GM18517 (cell line): ENCODE results near the gene SAMD10.
"Not testable (repeated sequence)": the region's sequence is repeated elsewhere in the genome, so short reads cannot be mapped to it uniquely, and the experiment has no call there.

ENCODE experiments used
- ATAC-seq: cut with Tn5 transposase; IDR thresholded peaks from one replicate; pipeline ENCODE4 v1.9.1; 2021; ENCODE audit warnings: mild to moderate bottlenecking, moderate library complexity; ENCODE audit not compliant: unreplicated experiment

The SAMD10 gene

DNA sequence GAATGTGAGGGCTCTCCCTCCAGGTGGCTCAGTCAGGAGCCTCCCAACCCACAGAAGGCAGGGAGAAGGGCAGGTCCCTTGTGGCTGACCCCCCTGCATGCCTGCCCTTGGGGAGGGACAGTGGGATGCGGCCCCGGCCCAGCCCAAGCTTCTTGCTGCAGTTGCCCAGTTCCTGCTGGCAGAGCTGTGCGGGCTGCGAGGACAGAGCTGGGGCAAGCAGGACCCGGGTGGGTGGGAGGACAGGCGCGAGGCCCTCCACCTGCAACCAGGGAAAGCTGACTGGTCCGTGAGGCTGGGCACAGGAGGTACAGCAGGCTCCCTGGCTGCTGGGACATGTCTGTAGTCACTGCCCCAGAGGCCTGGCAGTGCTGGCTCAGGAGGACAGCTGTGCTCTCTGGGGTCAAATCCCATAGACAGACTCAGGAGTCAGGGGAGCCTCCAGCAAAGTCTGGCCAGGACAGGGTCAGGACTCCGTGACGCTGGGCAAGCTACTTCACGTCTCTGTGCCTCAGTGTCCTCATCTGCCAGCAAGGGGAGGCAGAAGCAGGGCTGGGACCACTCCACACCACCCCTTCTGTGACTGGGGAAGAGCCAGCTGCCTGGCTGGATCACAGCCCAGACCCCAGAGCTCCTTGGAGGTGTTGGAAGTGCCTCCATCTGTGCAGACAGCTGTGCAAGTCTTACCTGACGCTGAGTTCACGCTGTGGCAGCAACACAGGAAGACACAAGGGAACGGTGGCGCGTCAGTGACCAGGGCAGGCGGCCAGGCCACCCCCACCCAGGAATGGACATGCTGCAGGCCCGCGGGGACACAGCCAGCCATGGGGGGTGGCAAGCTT, 36.3 kb downstream of the SAMD10 start:
- no peak for ATAC-seq

DNA sequence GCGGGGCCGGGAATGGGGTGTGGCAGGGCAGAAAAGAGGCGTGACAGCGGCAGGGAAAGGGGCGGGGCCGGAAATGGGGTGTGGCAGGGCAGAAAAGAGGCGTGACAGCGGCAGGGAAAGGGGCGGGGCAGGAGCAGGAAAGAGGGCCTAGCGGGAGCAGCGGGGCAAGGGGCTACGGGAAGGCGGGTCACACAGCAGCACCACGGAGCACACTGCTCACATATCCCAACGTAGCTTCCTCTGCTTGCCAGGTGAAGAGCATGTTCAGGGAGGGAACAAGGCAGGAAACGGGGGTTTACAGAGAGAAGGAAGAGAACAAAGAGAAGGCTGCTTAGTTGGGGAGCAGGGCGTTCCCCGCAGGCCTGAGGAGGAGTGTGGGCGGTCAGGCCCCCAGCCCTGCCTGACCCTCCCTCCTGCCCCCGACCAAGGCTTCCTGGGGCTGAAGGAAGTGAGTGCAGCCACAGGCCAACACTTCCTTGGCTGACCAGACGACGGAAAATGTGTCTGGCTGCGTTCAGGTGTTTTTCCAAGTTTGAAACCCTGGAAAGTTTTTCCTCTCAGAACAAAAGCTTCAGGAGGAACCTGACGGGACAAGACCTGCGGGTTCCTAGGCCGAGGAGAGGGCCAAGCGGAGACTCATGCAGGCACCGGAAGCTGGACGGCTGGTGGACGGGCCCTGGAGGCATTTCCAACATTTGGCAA, 37.0 kb downstream of the SAMD10 start:
- ATAC-seq, result no peak

DNA sequence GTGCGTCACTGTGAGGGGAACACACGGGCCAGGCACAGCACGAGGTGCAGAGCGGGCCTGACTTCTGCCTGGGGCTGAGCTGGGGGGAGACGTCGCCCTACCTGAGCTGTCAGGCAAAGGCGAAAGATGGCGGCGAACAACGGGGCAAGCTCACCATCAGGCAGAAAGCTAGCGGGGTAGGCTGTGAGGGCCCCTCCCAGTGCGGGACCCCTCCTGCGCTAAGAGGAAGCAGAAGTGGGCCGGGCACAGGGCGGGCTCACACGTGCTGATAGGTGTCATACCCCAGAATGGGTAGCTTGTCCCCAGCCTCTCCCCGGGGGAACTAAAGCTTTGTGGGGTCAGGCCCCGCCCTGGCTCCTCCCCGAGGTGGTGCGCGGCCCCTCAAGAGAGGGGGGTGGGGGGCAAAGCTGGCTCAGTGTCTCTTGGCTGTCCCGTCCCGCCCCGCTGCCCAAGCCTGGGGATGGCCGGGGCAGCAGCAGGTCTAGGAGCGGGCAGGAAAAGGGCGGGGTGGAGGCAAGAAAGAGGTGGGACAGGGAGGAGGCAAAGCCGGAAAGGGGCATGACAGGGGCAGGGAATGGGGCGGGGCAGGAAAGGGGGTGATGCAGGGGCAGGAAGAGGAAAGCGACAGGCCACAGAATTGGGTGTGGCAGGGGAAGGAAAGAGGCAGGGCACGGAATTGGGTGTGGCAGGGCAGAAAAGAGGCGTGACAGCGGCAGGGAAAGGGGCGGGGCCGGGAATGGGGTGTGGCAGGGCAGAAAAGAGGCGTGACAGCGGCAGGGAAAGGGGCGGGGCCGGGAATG, 38.0 kb downstream of the SAMD10 start:
- ATAC-seq, result no peak

DNA sequence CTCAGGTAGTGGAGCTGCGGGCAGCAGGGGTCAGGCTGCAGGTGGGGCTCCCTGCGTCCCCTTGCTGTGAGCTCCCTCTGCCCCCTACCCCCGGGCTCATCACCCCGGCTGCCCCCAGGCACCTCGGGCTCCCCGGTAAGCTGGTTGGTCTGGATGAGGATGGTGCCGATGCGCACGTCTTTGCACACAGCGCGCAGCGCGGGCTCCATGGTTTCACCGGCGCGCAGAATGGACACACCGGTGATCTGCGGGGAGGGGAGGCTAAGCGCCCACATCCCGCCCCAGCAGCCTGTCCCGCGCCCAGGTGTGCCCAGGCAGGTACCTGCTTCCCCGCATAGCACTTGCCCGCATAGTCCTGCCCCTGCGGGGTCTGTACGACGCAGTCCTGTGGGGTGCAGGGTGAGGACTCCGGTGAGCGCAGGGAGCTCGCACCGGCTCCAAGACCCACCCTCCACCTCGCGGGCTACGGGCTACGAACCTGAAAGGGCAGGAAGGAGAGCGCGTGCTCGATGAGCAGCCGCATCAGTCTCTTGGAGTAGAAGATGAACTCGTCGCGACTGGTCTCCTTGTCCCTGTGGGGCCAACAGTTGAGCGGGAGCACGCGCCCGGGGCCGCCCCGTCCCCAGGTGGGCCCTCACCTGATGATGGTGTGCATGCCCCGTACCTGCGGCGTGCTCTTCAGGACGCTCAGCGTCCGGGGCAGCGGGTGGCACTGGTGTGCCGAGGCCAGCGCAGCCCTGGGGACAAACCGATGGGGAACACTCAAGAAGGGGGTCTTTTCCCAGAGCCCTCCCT, 38.8 kb downstream of the SAMD10 start:
- no peak for ATAC-seq

DNA sequence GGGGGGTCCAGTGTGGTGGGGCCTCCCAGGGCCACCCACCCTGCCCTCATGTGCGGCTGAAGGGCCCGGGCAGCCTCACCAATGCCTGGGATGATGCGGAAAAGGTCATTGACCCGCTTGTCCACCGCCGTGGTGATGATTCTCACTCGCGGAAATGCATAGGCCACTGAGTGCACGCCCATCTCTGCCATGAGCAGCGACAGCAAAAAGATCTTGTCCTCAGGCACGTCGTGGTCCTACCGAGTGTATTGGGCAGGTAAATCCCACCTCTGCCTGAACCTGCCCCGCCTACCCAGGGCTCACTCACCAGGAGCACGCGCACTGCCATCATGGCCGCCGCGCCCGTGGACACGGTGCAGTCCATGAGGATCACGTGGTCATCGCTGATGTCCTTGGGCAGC, 39.4 kb downstream of the SAMD10 start:
- no peak for ATAC-seq

DNA sequence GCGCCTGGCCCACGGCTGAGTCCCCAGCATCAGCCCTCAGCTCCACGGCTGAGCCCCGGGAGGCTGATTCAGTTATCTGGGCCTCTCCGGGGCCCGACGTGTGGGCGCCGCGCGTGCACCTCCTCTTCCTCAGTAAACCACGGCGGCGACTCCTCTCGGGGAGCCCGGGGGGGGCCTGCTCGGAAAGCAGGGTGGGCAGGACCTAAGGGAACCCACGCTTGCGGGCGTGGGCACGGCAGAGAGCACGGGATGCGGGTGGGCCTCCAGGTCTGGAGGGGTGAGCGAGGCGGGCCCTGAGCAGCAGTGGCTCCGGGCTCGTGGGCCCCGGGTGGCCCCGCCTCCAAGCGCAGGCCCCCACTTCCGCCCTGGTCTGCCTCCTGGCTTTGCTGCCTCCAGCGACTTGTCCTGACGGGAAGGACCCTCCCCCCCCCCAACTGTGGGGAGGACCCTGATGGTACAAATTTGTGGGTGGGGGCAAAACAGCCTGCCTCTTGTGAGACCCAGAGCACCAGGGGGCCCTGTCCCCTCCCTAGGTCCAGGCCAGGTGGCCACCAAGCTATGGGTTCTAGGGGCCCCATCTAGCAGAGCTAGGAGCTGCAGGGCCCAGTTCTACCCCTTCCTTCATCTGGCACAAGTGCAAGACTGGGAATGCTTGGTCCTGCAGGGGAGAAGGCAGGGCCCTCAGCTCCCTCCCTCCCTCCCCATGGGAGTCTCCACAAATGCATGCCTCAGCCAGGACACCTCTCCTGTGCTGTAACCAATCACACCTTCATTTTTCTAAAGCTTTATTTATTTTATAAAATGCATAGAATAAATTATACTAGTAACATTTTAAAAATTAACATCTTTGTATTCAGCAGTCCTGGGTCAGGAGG, 40.1 kb downstream of the SAMD10 start:
- ATAC-seq, result no peak

DNA sequence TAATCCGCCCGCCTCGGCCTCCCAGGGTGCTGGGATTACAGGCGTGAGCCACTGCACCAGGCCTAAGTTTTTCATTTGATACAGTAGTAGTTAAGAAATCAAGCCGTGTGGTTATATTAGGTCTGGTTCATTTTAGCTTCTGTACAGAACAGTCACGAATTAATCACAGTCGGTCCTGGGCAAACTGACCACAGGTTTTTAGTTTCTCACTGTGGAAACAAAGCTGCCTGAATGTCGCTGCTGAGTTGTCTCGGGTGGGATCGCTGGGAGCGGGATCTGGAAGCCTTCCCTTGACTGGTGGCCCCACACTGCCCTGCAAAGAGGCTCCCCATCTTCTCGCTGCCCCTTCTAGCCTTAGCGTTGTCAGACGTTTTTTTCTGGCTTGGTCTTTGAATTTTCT, 41.8 kb downstream of the SAMD10 start:
- ATAC-seq, result no peak

DNA sequence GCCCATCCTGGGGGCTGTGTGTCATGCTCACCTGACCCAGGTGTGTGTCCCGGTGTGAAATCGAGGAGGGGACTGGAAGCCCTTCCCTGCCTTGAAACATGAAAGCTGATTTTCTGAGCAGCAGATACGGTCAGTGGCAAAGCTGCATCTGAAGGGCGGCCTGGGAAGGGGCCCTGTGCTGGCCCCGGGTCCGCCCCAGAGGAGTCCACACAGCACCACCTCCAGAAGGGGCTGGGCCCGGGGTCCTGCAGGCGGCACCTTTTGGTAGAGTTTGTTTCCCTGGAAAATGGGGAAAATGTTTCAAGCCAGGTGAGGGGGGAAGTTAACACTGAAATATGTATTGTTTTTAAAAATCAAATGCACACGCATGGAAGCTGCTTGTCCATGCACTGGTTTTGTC, 44.0 kb downstream of the SAMD10 start:
- ATAC-seq, result no peak

DNA sequence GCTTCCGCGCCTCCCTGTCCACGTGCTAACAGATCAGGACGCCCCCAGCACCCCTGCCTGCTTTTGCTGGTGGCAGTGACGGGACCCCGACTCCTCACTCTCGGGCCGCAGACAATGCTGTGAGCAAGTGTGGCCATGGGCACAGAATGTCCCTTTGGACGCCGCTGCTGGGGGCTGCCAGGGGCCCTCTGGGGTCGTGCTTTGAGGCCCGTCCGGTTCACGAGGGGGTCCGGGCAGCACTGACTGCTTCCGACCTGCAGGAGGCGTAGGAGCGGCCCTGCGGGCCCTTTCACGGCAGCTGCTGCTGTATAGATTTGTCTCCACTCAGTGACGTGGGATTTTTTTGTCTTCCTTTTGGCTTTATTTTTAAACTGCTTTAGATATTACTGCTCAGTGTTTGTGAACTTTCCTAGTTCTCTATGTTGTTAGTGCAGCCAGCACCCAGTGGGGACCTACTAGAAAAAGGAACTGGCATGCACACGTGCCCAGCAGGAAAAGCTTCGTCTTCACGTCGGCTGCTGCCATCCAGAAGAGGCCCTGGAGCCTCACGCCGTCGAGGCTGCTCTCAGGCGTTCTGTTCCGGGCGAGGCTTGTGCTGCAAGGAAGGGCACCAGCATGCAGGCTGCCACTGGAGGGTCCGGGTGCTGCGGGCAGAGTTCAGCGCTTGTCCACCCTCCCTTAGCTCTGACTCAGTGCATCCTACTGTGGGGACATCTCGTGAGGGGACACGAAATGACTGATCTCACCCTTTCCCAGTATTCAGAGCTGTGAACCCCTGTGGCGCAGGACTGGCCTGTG, 45.0 kb downstream of the SAMD10 start:
- no peak for ATAC-seq

DNA sequence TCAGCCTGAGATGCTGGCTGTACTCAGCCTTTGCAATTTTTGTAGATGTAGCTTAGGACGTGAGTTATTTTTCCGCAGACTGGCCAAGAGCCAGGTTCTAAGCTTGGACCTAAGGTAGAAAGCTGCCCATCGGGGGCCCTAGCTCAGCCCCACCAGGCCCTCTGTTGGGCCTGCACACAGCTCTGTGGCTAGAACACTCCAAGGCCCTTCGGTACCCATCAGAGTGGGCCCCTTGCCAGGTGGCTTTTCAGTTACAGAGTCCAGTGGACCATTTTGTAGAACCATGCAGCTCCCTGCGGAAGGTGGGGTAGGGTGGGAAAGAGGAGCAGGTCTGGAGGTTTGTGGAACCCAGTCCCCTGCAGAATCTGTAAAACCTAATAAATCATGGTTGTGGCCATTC, 45.8 kb downstream of the SAMD10 start:
- ATAC-seq, result no peak

DNA sequence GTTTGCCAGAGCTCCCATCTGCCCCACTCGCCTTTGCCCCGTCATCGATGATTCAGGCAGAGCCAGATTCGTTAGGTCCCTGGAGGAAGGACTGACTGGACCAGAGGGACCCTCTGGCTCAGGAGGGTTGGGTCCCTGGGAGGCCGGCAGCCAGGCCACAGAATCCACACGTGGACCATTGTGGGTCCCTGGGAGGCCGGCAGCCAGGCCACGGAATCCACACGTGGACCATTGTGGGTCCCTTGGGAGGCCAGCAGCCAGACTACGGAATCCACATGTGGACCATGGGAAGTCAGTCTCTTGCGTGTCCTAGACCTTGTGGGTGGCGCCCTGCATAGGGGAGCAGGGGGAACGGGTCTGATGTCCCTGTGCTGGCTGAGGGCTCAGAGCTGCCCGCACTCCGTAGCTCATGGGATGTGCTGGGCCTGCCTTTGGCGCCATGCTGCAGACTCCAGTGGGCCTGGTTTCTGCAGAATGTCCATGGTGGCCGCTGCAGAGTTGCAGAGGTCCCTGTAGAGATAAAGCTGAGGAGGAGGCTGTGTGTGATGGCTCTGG, 46.8 kb downstream of the SAMD10 start:
- ATAC-seq, result no peak

DNA sequence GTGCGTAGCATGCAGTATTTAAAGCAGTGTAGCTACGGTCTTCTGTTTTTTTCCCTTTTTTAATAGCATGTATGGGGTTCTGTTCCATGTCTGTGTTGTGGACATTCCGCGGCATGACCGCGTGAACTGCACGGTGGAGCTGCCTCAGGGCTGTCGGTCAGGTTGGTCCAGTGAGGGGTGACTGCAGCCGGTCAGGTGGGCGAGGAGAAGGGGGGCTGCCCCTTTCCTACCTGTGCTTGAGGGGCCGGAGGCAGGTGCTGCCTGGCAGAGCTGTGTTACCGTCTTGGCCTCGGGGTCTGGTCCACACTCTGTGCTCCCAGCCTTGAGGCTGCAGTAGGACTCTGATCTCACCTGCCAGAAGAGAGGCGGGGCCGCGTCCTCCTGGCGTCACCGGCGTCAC, 47.7 kb downstream of the SAMD10 start:
- ATAC-seq, result no peak

DNA sequence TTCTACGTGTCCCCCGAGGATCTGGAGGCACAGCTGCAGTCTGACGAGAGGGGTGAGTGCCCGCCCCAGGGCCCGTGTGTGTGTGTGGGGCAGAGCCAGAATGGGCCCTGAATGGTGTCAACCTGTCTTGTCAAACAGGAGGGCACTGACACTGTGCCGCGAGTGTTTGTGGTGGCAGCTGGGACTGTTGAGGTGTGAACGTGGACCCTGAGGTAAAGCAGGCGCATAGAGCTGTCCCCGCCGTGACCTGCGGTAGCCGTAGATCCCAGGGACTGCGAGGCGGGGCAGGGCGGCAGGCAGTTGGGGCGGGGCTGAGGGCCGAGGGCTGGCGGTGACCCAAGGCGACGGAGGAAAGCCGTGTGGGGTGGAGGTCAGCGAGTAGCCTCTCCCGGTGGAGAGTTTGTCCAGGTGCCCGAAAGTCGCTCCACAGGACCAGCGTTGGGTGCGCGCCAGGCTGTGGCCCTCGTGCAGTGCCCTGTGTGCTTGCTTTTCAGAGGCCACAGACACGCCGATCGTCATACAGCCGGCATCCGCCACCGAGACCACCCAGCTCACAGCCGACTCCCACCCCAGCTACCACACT, 48.4 kb downstream of the SAMD10 start:
- no peak for ATAC-seq

DNA sequence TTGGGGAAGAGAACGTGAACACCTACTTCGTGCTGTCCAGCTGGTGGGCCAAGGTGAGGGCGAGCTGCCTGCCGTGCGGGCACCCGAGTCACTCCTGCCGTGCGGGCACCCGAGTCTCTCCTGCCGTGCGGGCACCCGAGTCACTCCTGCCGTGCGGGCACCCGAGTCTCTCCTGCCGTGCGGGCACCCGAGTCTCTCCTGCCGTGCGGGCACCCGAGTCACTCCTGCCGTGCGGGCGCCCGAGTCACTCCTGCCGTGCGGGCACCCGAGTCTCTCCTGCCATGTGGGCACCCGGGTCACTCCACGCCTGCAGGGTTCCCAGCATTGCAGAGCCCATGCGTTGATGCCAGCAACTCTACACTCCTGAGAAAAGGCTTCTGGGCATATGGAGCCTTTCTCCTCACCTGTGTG, 50.0 kb downstream of the SAMD10 start:
- ATAC-seq, result not testable (repeated sequence)

DNA sequence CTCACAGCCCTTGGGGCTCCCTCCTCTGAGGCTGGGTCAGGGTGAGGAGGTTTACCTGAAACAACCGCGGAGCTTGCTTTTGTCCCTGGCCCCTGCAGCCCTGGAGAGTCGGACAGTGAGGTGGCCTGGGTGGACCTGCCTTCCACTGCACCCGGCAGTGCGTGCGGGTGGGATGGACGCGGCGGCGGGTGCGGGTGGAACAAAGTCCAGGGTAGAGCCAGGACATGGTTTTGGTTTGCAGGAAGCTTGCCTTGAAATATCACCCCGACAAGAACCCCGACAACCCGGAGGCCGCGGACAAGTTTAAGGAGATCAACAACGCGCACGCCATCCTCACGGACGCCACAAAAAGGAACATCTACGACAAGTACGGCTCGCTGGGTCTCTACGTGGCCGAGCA, 50.4 kb downstream of the SAMD10 start:
- ATAC-seq, result no peak

DNA sequence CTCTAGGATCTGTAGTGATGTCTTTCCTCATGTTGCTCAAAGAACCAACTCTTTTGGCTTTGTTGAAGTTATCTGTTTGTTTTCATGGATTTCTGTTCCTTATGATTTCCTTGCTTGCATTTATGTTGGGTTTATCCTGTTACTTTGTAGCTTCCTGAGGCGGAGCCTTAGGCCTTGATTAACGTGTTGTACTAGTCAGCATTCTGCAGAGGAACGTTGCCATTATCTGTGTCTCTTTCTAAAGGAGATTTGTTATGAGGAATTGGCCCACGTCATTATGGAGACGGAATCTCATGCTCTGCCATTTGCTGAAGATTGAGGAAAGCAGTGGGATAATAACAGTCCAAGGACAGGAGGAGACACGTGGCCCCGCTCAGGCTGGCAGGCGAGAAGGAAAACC, 53.1 kb downstream of the SAMD10 start:
- no peak for ATAC-seq

DNA sequence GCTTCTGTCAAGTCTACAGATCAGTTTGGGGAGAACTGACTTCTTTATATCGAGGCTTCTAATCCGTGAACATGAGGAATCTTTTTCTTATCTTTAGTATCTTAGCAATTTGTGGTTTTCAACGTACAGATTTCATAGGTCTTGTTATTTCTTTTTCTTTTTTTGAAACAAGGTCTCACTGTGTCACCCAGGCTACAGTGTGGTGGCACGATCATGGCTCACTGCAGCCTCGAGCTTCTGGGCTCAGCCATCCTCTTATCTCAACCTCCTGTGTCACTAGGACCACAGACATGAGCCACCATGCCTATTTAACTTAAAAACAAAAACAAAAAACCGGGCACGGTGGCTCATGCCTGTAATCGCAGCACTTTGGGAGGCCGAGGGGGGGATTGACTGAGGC, 55.2 kb downstream of the SAMD10 start:
- ATAC-seq, result no peak
